ENCODE measurements around the gene CELA1.

CELA1 gene

GRCh38 chr12:51374361-51374760 lies 27.9 kb upstream of the CELA1 start:
- no peak for DNase-seq

GRCh38 chr12:51373187-51373586 lies 26.7 kb upstream of the CELA1 start:
- DNase-seq, result no peak

- DNase-seq, result no peak
Measured at GRCh38 chr12:51372021-51372420, 25.5 kb upstream of the CELA1 start.

GRCh38 chr12:51371295-51371953 lies 24.9 kb upstream of the CELA1 start:
- no peak for DNase-seq

GRCh38 chr12:51370667-51371066 lies 24.2 kb upstream of the CELA1 start:
- DNase-seq, result no peak

GRCh38 chr12:51369581-51369980 lies 23.1 kb upstream of the CELA1 start:
- DNase-seq, result no peak

GRCh38 chr12:51368640-51369517 lies 22.4 kb upstream of the CELA1 start:
- peak; percentile 93 for DNase-seq

GRCh38 chr12:51365276-51365675 lies 18.8 kb upstream of the CELA1 start:
- DNase-seq, result no peak

GRCh38 chr12:51364001-51364400 lies 17.5 kb upstream of the CELA1 start:
- no peak for DNase-seq

- DNase-seq, result no peak
Measured at GRCh38 chr12:51362747-51363342, 16.4 kb upstream of the CELA1 start.

- no peak for DNase-seq
Measured at GRCh38 chr12:51362307-51362706, 15.8 kb upstream of the CELA1 start.

GRCh38 chr12:51361161-51362016 lies 14.9 kb upstream of the CELA1 start:
- no peak for DNase-seq

- no peak for DNase-seq
Measured at GRCh38 chr12:51360315-51360714, 13.8 kb upstream of the CELA1 start.

- DNase-seq, result no peak
Measured at GRCh38 chr12:51359851-51360250, 13.4 kb upstream of the CELA1 start.

GRCh38 chr12:51358496-51358895 lies 12.0 kb upstream of the CELA1 start:
- DNase-seq, result no peak

GRCh38 chr12:51357374-51358047 lies 11.0 kb upstream of the CELA1 start:
- no peak for DNase-seq

- peak; percentile 61 for DNase-seq
Measured at GRCh38 chr12:51351913-51352532, 5.5 kb upstream of the CELA1 start.

- DNase-seq, result no peak
Measured at GRCh38 chr12:51349026-51349425, 2.5 kb upstream of the CELA1 start.

- no peak for DNase-seq
Measured at GRCh38 chr12:51348116-51348515, 1.6 kb upstream of the CELA1 start.

- DNase-seq, result no peak
Measured at GRCh38 chr12:51345681-51346080, 798 bp downstream of the CELA1 start.

GRCh38 chr12:51343201-51343600 lies 3.3 kb downstream of the CELA1 start:
- DNase-seq, result no peak

- DNase-seq, result no peak
Measured at GRCh38 chr12:51342416-51342815, 4.1 kb downstream of the CELA1 start.

All from CD4-positive, alpha-beta T cell treated with Interleukin-21 for 1 hour (primary cell).